HepG2 (cell line): ENCODE measurements around the gene PRR12. TPM values are rescaled to one million over a fixed set of nuclear protein-coding genes. Genes with fewer than 3 reads are reported as not detected.
A peak's percentile ranks its signal among the peaks of the same experiment; 100 is the strongest.

Experiments used
- ARNTL ChIP-seq: sonication (generic); formaldehyde crosslinking; IDR thresholded peaks from 2 replicates; pipeline ENCODE4 v1.4.0; 2020; ENCODE audit warnings: mild to moderate bottlenecking, missing genetic modification reagents
- ATF1 ChIP-seq: IDR thresholded peaks from 2 replicates; pipeline ENCODE4 v1.6.1; 2016; ENCODE audit warnings: mild to moderate bottlenecking, control low read depth
- CCAR2 ChIP-seq: fragments of 200-400 bp; formaldehyde crosslinking; optimal IDR thresholded peaks from 2 replicates; pipeline ENCODE3; 2018; ENCODE audit warnings: low read depth, mild to moderate bottlenecking, low read length, moderate library complexity
- CREM ChIP-seq, 2 experiments: sonication (generic) in 1 of 2; formaldehyde crosslinking in 1 of 2; IDR thresholded peaks; 2 replicates each; pipeline versions ENCODE4 v1.4.0 to v1.6.1; 2016 to 2020; ENCODE audit warnings: antibody characterized with exemption in 1 of 2, mild to moderate bottlenecking in 1 of 2, missing genetic modification reagents in 1 of 2
- FOXJ3 ChIP-seq: sonication (generic); formaldehyde crosslinking; IDR thresholded peaks from 2 replicates; pipeline ENCODE4 v1.4.0; 2020; ENCODE audit warnings: missing genetic modification reagents, mild to moderate bottlenecking, borderline replicate concordance
- RBM22 ChIP-seq: fragments of 200-400 bp; formaldehyde crosslinking; optimal IDR thresholded peaks from 2 replicates; pipeline ENCODE3; 2017; ENCODE audit warnings: mild to moderate bottlenecking, low read length, moderate library complexity
- UBTF ChIP-seq: sonication (generic); formaldehyde crosslinking; IDR thresholded peaks from 2 replicates; pipeline ENCODE4 v1.4.0; 2020; ENCODE audit warnings: mild to moderate bottlenecking, missing genetic modification reagents
- ZFP41 ChIP-seq: sonication (generic); formaldehyde crosslinking; IDR thresholded peaks from 2 replicates; pipeline ENCODE4 v1.4.0; 2020; ENCODE audit warnings: mild to moderate bottlenecking, missing genetic modification reagents, borderline replicate concordance
- ZMYM4 ChIP-seq: sonication (generic); formaldehyde crosslinking; IDR thresholded peaks from 2 replicates; pipeline ENCODE4 v1.8.1; 2023; ENCODE audit warnings: mild to moderate bottlenecking, missing genetic modification reagents
- ZNF136 ChIP-seq: sonication (generic); formaldehyde crosslinking; IDR thresholded peaks from 2 replicates; pipeline ENCODE4 v1.8.1; 2022; ENCODE audit warnings: low read depth, mild to moderate bottlenecking, moderate library complexity, missing genetic modification reagents
- ZNF232 ChIP-seq: sonication (generic); formaldehyde crosslinking; IDR thresholded peaks from 2 replicates; pipeline ENCODE4 v1.4.0; 2020; ENCODE audit warnings: missing genetic modification reagents, borderline replicate concordance
- ZNF543 ChIP-seq: sonication (generic); formaldehyde crosslinking; IDR thresholded peaks from 2 replicates; pipeline ENCODE4 v1.4.0; 2020; ENCODE audit warnings: mild to moderate bottlenecking, missing genetic modification reagents
- polyA plus RNA-seq, 8 experiments: library from polyadenylated mRNA; depleted of rRNA in 3 of 8; stranded (reverse) in 7 of 8; unstranded in 1 of 8; fragments of >200 nt; fragmentation: Illumina TruSeq in 4 of 8; extraction: Trizol in 4 of 8; gene quantifications; 2 replicates each; pipeline versions ENCODE4 v1.2.1 to v1.2.3, GENCODE V29; 2011 to 2016; ENCODE audit warnings: low read depth in 4 of 8, missing spikeins in 1 of 8, mixed read lengths in 1 of 8; ENCODE audit not compliant: insufficient read depth in 1 of 8
- total RNA-seq, 5 experiments: library from RNA; depleted of rRNA; stranded (reverse); fragments of >200 nt; fragmentation: Illumina TruSeq; extraction: Trizol; gene quantifications; 2 replicates each; pipeline ENCODE4 v1.2.3, GENCODE V29; 2016; ENCODE audit warnings: low read depth in 1 of 5
- TF ChIP-seq, protein P1 (sequence below): sonication (generic); formaldehyde crosslinking; IDR thresholded peaks from 2 replicates; pipeline ENCODE4 v1.4.0; 2020; ENCODE audit warnings: mild to moderate bottlenecking, missing genetic modification reagents
- TF ChIP-seq, protein P2 (sequence below): sonication (generic); formaldehyde crosslinking; IDR thresholded peaks from 2 replicates; pipeline ENCODE4 v1.4.0; 2020; ENCODE audit warnings: missing genetic modification reagents, borderline replicate concordance
- TF ChIP-seq, protein P3 (sequence below): IDR thresholded peaks from 2 replicates; pipeline ENCODE4 v1.6.1; 2016; ENCODE audit warnings: missing genetic modification reagents, missing compliant biosample characterization
- TF ChIP-seq, protein P4 (sequence below): sonication (generic); formaldehyde crosslinking; IDR thresholded peaks from 2 replicates; pipeline ENCODE4 v1.5.1; 2020; ENCODE audit warnings: mild to moderate bottlenecking, missing genetic modification reagents, borderline replicate concordance

Gene PRR12
- total and polyA plus RNA-seq, 2 of the 13 experiments (the other 11 are each of a cell fraction or from before 2014, with no cell fraction given) = 0.62 to 1.5 TPM

GRCh38 chr19:49591731-49592485, 926 bp downstream of the PRR12 start (continued):
- TF ChIP-seq ZMYM4 (CRISPR knock-in tag) (no peak), ZNF136 (CRISPR knock-in tag) (no peak), ARNTL (CRISPR knock-in tag) (no peak), ZFP41 (no peak), CREM (IDR thresholded peaks at IDR 0.05) (no peak), CREM (CRISPR knock-in tag; IDR thresholded peaks at IDR 0.05) (no peak), ATF1 (CRISPR knock-in tag) (no peak), ZNF543 (CRISPR knock-in tag) (no peak), RBM22 (peak; percentile 24), CCAR2 (no peak), FOXJ3 (CRISPR knock-in tag) (no peak), ZNF232 (0 out of 2 replicates have a peak, but pooled peaks have one; percentile 34), UBTF (CRISPR knock-in tag) (peak; percentile 24; the same call in 1 of the 2 replicates)
- TF ChIP-seq, protein P1, sequence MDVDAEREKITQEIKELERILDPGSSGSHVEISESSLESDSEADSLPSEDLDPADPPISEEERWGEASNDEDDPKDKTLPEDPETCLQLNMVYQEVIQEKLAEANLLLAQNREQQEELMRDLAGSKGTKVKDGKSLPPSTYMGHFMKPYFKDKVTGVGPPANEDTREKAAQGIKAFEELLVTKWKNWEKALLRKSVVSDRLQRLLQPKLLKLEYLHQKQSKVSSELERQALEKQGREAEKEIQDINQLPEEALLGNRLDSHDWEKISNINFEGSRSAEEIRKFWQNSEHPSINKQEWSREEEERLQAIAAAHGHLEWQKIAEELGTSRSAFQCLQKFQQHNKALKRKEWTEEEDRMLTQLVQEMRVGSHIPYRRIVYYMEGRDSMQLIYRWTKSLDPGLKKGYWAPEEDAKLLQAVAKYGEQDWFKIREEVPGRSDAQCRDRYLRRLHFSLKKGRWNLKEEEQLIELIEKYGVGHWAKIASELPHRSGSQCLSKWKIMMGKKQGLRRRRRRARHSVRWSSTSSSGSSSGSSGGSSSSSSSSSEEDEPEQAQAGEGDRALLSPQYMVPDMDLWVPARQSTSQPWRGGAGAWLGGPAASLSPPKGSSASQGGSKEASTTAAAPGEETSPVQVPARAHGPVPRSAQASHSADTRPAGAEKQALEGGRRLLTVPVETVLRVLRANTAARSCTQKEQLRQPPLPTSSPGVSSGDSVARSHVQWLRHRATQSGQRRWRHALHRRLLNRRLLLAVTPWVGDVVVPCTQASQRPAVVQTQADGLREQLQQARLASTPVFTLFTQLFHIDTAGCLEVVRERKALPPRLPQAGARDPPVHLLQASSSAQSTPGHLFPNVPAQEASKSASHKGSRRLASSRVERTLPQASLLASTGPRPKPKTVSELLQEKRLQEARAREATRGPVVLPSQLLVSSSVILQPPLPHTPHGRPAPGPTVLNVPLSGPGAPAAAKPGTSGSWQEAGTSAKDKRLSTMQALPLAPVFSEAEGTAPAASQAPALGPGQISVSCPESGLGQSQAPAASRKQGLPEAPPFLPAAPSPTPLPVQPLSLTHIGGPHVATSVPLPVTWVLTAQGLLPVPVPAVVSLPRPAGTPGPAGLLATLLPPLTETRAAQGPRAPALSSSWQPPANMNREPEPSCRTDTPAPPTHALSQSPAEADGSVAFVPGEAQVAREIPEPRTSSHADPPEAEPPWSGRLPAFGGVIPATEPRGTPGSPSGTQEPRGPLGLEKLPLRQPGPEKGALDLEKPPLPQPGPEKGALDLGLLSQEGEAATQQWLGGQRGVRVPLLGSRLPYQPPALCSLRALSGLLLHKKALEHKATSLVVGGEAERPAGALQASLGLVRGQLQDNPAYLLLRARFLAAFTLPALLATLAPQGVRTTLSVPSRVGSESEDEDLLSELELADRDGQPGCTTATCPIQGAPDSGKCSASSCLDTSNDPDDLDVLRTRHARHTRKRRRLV (CRISPR knock-in tag) = no peak
- TF ChIP-seq, protein P2, sequence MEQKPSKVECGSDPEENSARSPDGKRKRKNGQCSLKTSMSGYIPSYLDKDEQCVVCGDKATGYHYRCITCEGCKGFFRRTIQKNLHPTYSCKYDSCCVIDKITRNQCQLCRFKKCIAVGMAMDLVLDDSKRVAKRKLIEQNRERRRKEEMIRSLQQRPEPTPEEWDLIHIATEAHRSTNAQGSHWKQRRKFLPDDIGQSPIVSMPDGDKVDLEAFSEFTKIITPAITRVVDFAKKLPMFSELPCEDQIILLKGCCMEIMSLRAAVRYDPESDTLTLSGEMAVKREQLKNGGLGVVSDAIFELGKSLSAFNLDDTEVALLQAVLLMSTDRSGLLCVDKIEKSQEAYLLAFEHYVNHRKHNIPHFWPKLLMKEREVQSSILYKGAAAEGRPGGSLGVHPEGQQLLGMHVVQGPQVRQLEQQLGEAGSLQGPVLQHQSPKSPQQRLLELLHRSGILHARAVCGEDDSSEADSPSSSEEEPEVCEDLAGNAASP (CRISPR knock-in tag) = no peak
- TF ChIP-seq, protein P3, sequence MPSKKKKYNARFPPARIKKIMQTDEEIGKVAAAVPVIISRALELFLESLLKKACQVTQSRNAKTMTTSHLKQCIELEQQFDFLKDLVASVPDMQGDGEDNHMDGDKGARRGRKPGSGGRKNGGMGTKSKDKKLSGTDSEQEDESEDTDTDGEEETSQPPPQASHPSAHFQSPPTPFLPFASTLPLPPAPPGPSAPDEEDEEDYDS (CRISPR knock-in tag) = no peak
- TF ChIP-seq, protein P4, sequence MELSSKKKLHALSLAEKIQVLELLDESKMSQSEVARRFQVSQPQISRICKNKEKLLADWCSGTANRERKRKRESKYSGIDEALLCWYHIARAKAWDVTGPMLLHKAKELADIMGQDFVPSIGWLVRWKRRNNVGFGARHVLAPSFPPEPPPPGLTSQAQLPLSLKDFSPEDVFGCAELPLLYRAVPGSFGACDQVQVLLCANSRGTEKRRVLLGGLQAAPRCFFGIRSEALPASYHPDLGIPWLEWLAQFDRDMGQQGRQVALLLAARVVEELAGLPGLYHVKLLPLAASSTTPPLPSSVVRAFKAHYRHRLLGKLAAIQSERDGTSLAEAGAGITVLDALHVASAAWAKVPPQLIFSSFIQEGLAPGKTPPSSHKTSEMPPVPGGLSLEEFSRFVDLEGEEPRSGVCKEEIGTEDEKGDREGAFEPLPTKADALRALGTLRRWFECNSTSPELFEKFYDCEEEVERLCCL (CRISPR knock-in tag) = no peak
